ENCODE results near the gene SULT1A2. TPM values are rescaled to one million over a fixed set of nuclear protein-coding genes. Genes with fewer than 3 reads are reported as not detected.
"Not testable (repeated sequence)": the region's sequence is repeated elsewhere in the genome, so short reads cannot be mapped to it uniquely, and the experiment has no call there.

Gene SULT1A2
- total and polyA plus RNA-seq, 2 of the 4 experiments (the other 2 are of a cell fraction) = 0.09 TPM; not detected in 1

DNA sequence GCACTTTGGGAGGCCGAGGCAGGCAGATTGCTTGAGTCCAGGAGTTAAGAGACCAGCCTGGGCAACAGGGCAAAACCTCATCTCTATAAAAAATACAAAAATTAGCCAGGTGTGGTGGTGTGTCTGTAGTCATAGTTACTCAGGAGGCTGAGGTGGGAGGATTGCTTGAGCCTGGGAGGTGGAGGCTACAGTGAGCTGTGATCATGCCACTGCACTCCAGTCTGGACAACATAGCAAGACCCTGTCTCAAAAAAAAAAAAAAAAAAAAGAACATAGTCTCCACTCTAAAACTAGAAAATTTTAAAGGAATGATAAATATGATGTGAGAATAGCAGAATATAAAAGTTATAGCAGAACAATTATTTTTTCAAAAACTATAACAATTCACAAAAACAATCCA is 23.5 kb upstream of the SULT1A2 start:
- H4K20me1 ChIP-seq (ENCODE audit: insufficient read depth, low read length); ATAC-seq (ENCODE audit: low read depth); BruUV-seq (replicated peaks); H2AK5ac ChIP-seq (ENCODE audit: low read depth, low read length); H2BK15ac ChIP-seq (ENCODE audit: low read depth, low read length); H2AK9ac ChIP-seq (replicated peaks; ENCODE audit: low read depth, low read length, poor library complexity); H3K9me1 ChIP-seq (ENCODE audit: insufficient read depth, low read length); H2AFZ ChIP-seq (replicated peaks; ENCODE audit: low read length, poor library complexity); H3K14ac ChIP-seq (replicated peaks; ENCODE audit: low read depth, low read length); H3K27ac ChIP-seq (ENCODE audit: insufficient read depth, low read length); H3K9ac ChIP-seq (ENCODE audit: low read depth, low read length); H3K36me3 ChIP-seq (ENCODE audit: control insufficient read depth, insufficient read depth, low read length); H3K23ac ChIP-seq (ENCODE audit: low read depth, low read length); H4K8ac ChIP-seq (ENCODE audit: low read depth in 2 of 2, low read length in 2 of 2); H3K18ac ChIP-seq (ENCODE audit: low read depth, low read length); H4K5ac ChIP-seq (ENCODE audit: low read depth, low read length); H3K4me3 ChIP-seq (ENCODE audit: insufficient read depth, low read depth, low read length); H3K4me1 ChIP-seq (ENCODE audit: control insufficient read depth, insufficient read depth, low read length); H3K4me2 ChIP-seq (ENCODE audit: low read depth, low read length); dilution Hi-C loops (cut with HindIII; ENCODE audit: low sequenced_read_pairs, unreplicated experiment); H3K9me3 ChIP-seq (ENCODE audit: control insufficient read depth, insufficient read depth, low read length); H3K4ac ChIP-seq (ENCODE audit: low read depth, low read length); H3K56ac ChIP-seq (ENCODE audit: extremely low read depth, insufficient read depth, low read length); H2BK5ac ChIP-seq (ENCODE audit: low read depth, low read length, poor library complexity, severe bottlenecking); H4K91ac ChIP-seq (ENCODE audit: insufficient read depth, low read depth, low read length); DNase-seq; H3K79me1 ChIP-seq (ENCODE audit: low read depth in 1 of 2, low read length in 2 of 2); POLR2A ChIA-PET (ENCODE audit: unreplicated experiment); in situ Hi-C loops (cut with MboI; ENCODE audit: low sequenced_read_pairs); intact Hi-C loops (cut with micrococcal nuclease); H2BK120ac ChIP-seq (ENCODE audit: low read depth, low read length); H2BK20ac ChIP-seq (ENCODE audit: low read depth, low read length): not testable (repeated sequence)
- peaks cover 17% of the 10 kb centered on the region for H3K27me3 ChIP-seq (ENCODE audit: control insufficient read depth, insufficient read depth, low read length)
- no CpG with 5 or more reads among the region's 1 CpG for WGBS, 2 experiments (ENCODE audit: extremely low coverage in 2 of 2, insufficient read length in 1 of 2)
- CTCF ChIA-PET = interaction anchor here (0.7 kb wide), 1 partner anchor 713 kb away, joined by 3 read pairs; no protein-coding TSS in a partner anchor

Data from IMR-90 (cell line).